Gastrocnemius medialis (tissue), 4 donors: ENCODE measurements around the gene ALKBH1.

Experiments
- CTCF ChIP-seq, 5 experiments: fragments of 450-650 bp in 3 of 5; fragments of 200-600 bp in 2 of 5; sonication (generic) in 2 of 5; IDR thresholded peaks in 4 of 5; conservative IDR thresholded peaks in 1 of 5; 1 replicate in 4 of 5; 2 replicates in 1 of 5; pipeline ENCODE4 v1.5.1; 2016 to 2019; ENCODE audit warnings: antibody characterized with exemption in 5 of 5, mild to moderate bottlenecking in 3 of 5, moderate library complexity in 3 of 5
- POLR2A ChIP-seq, 2 donors: fragments of 450-650 bp; IDR thresholded peaks; one replicate each; pipeline ENCODE4 v1.6.1; 2017; ENCODE audit warnings: antibody characterized with exemption in 2 of 2, mild to moderate bottlenecking in 2 of 2, moderate library complexity in 2 of 2

- TF ChIP-seq CTCF (IDR thresholded peaks at IDR 0.05 in 4 of 5, conservative IDR thresholded peaks at IDR 0.05 in 1 of 5) (no peak), POLR2A (IDR thresholded peaks at IDR 0.05) (no peak)
Measured at GRCh38 chr14:77674931-77675330, 32.9 kb downstream of the ALKBH1 start.
